K562 (cell line): ENCODE measurements around the gene CDX1.

Source experiments
- BRCA1 ChIP-seq, 2 experiments: fragments of 450-650 bp in 1 of 2; sonication (generic) in 1 of 2; formaldehyde crosslinking in 1 of 2; IDR thresholded peaks; 2 replicates each; pipeline versions ENCODE4 v1.5.0 to v1.6.1; 2017 to 2020; ENCODE audit warnings: mild to moderate bottlenecking in 1 of 2, missing genetic modification reagents in 1 of 2
- POLR2A ChIP-seq: fragments of 450-650 bp; conservative IDR thresholded peaks from 2 replicates; pipeline ENCODE4 v1.6.1; 2016
- TF ChIP-seq, protein P1 (sequence below), 2 experiments: fragments of 450-650 bp in 1 of 2; sonication (generic) in 1 of 2; formaldehyde crosslinking in 1 of 2; IDR thresholded peaks; 2 replicates each; pipeline versions ENCODE4 v1.7.1 to v1.9.0; 2016 to 2022; ENCODE audit warnings: inconsistent platforms in 1 of 2, mild to moderate bottlenecking in 1 of 2, missing genetic modification reagents in 1 of 2

DNA sequence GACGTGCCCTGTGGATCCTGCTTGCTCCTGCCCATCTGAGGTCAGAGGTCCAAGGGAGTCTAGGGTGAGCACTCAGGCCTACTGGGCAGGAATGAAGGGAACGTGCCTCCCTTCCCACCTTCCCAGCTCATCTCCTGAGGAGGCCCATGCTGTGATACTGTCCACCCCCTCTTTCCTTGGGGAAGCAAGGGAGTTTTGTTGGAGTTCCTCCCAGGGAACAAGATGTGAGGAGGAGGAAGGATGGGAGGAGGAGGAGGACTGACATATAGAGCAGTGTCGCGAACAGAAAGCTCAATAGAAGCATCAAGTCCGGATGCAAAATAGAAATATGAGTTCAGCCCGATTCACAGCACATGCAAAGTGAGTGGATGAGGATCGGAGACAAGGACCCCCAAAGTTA, 64.3 kb downstream of the CDX1 start:
- TF ChIP-seq POLR2A, result no peak
- no peak for TF ChIP-seq BRCA1 (IDR thresholded peaks at IDR 0.05)
- TF ChIP-seq BRCA1 (CRISPR knock-in tag; IDR thresholded peaks at IDR 0.05), result no peak
- TF ChIP-seq, protein P1, sequence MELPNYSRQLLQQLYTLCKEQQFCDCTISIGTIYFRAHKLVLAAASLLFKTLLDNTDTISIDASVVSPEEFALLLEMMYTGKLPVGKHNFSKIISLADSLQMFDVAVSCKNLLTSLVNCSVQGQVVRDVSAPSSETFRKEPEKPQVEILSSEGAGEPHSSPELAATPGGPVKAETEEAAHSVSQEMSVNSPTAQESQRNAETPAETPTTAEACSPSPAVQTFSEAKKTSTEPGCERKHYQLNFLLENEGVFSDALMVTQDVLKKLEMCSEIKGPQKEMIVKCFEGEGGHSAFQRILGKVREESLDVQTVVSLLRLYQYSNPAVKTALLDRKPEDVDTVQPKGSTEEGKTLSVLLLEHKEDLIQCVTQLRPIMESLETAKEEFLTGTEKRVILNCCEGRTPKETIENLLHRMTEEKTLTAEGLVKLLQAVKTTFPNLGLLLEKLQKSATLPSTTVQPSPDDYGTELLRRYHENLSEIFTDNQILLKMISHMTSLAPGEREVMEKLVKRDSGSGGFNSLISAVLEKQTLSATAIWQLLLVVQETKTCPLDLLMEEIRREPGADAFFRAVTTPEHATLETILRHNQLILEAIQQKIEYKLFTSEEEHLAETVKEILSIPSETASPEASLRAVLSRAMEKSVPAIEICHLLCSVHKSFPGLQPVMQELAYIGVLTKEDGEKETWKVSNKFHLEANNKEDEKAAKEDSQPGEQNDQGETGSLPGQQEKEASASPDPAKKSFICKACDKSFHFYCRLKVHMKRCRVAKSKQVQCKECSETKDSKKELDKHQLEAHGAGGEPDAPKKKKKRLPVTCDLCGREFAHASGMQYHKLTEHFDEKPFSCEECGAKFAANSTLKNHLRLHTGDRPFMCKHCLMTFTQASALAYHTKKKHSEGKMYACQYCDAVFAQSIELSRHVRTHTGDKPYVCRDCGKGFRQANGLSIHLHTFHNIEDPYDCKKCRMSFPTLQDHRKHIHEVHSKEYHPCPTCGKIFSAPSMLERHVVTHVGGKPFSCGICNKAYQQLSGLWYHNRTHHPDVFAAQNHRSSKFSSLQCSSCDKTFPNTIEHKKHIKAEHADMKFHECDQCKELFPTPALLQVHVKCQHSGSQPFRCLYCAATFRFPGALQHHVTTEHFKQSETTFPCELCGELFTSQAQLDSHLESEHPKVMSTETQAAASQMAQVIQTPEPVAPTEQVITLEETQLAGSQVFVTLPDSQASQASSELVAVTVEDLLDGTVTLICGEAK (IDR thresholded peaks at IDR 0.05), result no peak
- TF ChIP-seq, protein P1 (CRISPR knock-in tag; IDR thresholded peaks at IDR 0.05), result no peak
